MCF 10A (cell line): ENCODE data around the gene MAGI1. TPM values are rescaled to one million over a fixed set of nuclear protein-coding genes. Genes with fewer than 3 reads are reported as not detected.

Experiments
- BruUV-seq: library from RNA; stranded (reverse); fragments of 400-500 nt; replicated peaks from 2 replicates; lab custom pipeline; 2021; lab: Mats Ljungman, UMichigan
- CTCF ChIA-PET: fragments of 300-600 bp; sonication (Branson Sonifier 250); formaldehyde crosslinking; extraction: SDS; loops from one replicate; lab custom pipeline; 2021; ENCODE audit warnings: antibody characterized with exemption, inconsistent platforms; lab: Yijun Ruan, JAX
- POLR2A ChIA-PET: fragments of 300-600, 350-650 bp; sonication (Branson Sonifier 250); formaldehyde crosslinking; extraction: SDS; loops from one replicate; lab custom pipeline; 2020; ENCODE audit warnings: antibody characterized with exemption, inconsistent platforms; lab: Yijun Ruan, JAX
- DNase-seq: peaks from one replicate; pipeline ENCODE4 v3.0.0-alpha.2; 2018; ENCODE audit not compliant: unreplicated experiment
- H3K27ac Mint-ChIP-seq: one replicate; pipeline ENCODE4 v1.8.0; 2022; ENCODE audit warnings: mild to moderate bottlenecking, low read depth, mixed read lengths; ENCODE audit not compliant: unreplicated experiment
- H3K27me3 Mint-ChIP-seq: one replicate; pipeline ENCODE4 v1.8.0; 2022; ENCODE audit warnings: mixed read lengths; ENCODE audit not compliant: insufficient read depth, unreplicated experiment
- H3K36me3 Mint-ChIP-seq: one replicate; pipeline ENCODE4 v1.8.0; 2022; ENCODE audit warnings: mild to moderate bottlenecking, moderate library complexity, mixed read lengths; ENCODE audit not compliant: insufficient read depth, unreplicated experiment
- H3K4me1 Mint-ChIP-seq: one replicate; pipeline ENCODE4 v1.8.0; 2022; ENCODE audit warnings: mixed read lengths; ENCODE audit not compliant: insufficient read depth, unreplicated experiment
- H3K4me3 Mint-ChIP-seq: one replicate; pipeline ENCODE4 v1.8.0; 2022; ENCODE audit warnings: mild to moderate bottlenecking, moderate library complexity, mixed read lengths; ENCODE audit not compliant: unreplicated experiment
- H3K9me3 Mint-ChIP-seq: one replicate; pipeline ENCODE4 v1.8.0; 2022; ENCODE audit warnings: mixed read lengths; ENCODE audit not compliant: unreplicated experiment
- intact Hi-C: fragments of 100-400 bp; cut with micrococcal nuclease; formaldehyde crosslinking; loops from 2 replicates; pipeline ENCODE4 v1.14.1; 2022
- total RNA-seq: library from RNA; stranded (reverse); gene quantifications from 2 replicates; pipeline ENCODE4 v1.2.3, GENCODE V29; 2022
- TF ChIP-seq, protein P1 (sequence below): fragments of 200-600 bp; IDR thresholded peaks from one replicate; pipeline ENCODE4 v1.8.0; 2022; ENCODE audit warnings: antibody characterized with exemption, mild to moderate bottlenecking; ENCODE audit not compliant: unreplicated experiment

The MAGI1 gene
- total RNA-seq, 1 experiment from 2014 or later: 6.2 TPM

- Mint-ChIP-seq H3K4me3 (no peak overlapping the region), H3K36me3 (no peaks in the 10 kb centered on the region), H3K27ac (no peak overlapping the region), H3K4me1 (peaks cover 15% of the 10 kb centered on the region), H3K9me3 (no peaks in the 10 kb centered on the region), H3K27me3 (no peaks in the 10 kb centered on the region)
- CTCF ChIA-PET: interaction anchor here (0.6 to 2.3 kb wide), 4 partner anchors 13 to 585 kb away, joined by 3 to 8 read pairs (median 3); no protein-coding TSS in a partner anchor
- BruUV-seq: no TSS peak
- no peak for DNase-seq
- POLR2A ChIA-PET: interaction anchor here (0.9 to 3.0 kb wide), 5 partner anchors 8 to 92 kb away, joined by 3 to 10 read pairs (median 3); partner anchors contain the start of gene MAGI1
- TF ChIP-seq, protein P1, sequence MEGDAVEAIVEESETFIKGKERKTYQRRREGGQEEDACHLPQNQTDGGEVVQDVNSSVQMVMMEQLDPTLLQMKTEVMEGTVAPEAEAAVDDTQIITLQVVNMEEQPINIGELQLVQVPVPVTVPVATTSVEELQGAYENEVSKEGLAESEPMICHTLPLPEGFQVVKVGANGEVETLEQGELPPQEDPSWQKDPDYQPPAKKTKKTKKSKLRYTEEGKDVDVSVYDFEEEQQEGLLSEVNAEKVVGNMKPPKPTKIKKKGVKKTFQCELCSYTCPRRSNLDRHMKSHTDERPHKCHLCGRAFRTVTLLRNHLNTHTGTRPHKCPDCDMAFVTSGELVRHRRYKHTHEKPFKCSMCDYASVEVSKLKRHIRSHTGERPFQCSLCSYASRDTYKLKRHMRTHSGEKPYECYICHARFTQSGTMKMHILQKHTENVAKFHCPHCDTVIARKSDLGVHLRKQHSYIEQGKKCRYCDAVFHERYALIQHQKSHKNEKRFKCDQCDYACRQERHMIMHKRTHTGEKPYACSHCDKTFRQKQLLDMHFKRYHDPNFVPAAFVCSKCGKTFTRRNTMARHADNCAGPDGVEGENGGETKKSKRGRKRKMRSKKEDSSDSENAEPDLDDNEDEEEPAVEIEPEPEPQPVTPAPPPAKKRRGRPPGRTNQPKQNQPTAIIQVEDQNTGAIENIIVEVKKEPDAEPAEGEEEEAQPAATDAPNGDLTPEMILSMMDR: no peak
- intact Hi-C loops: no loop called here
Observed at GRCh38 chr3:66023738-66024385, 14.9 kb downstream of the MAGI1 start.

DNA sequence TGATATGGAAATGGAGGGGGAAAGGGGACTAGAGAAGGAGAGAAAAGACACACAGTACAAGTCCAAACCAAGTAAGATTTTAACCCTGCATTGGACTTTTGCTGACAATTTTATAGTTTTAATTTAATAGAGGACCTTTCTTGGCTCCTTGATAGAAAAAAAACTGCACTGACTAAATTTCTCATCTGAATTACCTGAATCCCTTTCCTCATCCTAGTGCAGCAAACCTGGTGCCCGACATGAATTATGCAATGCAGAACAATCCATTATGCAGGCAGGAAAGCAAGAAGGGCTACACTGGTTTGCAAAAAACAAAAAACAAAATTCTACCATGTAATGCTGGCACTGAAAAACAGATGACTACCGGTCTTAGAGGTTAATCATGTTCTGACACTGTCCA lies 15.5 kb downstream of the MAGI1 start:
- Mint-ChIP-seq H3K4me3 (no peak overlapping the region), H3K9me3 (no peaks in the 10 kb centered on the region), H3K4me1 (peaks cover 9% of the 10 kb centered on the region), H3K27ac (no peak overlapping the region), H3K27me3 (no peaks in the 10 kb centered on the region), H3K36me3 (no peaks in the 10 kb centered on the region)
- TF ChIP-seq, protein P1: no peak
- BruUV-seq: no TSS peak
- intact Hi-C loops: no loop called here
- ChIA-PET CTCF (interaction anchor here (2.3 kb wide), 1 partner anchor 14 kb away, joined by 8 read pairs; no protein-coding TSS in a partner anchor), POLR2A (interaction anchor here (0.9 to 3.0 kb wide), 4 partner anchors 8 to 93 kb away, joined by 3 to 10 read pairs (median 3); no protein-coding TSS in a partner anchor)
- no peak for DNase-seq

- H3K4me3 Mint-ChIP-seq: peak overlapping the region; percentile 66
Observed at GRCh38 chr3:66021731-66022131, 17.0 kb downstream of the MAGI1 start.

GRCh38 chr3:66019896-66020295 lies 18.8 kb downstream of the MAGI1 start:
- Mint-ChIP-seq H3K27me3 (no peaks in the 10 kb centered on the region), H3K36me3 (no peaks in the 10 kb centered on the region), H3K27ac (no peak overlapping the region), H3K9me3 (no peaks in the 10 kb centered on the region), H3K4me1 (peaks cover 9% of the 10 kb centered on the region), H3K4me3 (no peak overlapping the region)
- TF ChIP-seq, protein P1: no peak
- ChIA-PET CTCF (interaction anchor here (0.6 to 1.1 kb wide), 3 partner anchors 8 to 22 kb away, joined by 3 to 4 read pairs (median 3); no protein-coding TSS in a partner anchor), POLR2A (interaction anchor here (0.6 to 1.4 kb wide), 3 partner anchors 8 to 18 kb away, joined by 3 to 7 read pairs (median 6); no protein-coding TSS in a partner anchor)
- DNase-seq: no peak
- intact Hi-C loops: no loop called here
- no TSS peak for BruUV-seq

More at GRCh38 chr3:66021731-66022131, 17.0 kb downstream of the MAGI1 start:
- peaks cover 9% of the 10 kb centered on the region for H3K4me1 Mint-ChIP-seq
- intact Hi-C loops: no loop called here
- no peaks in the 10 kb centered on the region for H3K27me3 Mint-ChIP-seq
- DNase-seq: peak; percentile 60
- no TSS peak for BruUV-seq
- H3K27ac Mint-ChIP-seq: peak overlapping the region; percentile 21
- CTCF ChIA-PET: interaction anchor here (1.6 to 2.3 kb wide), 2 partner anchors 11 to 15 kb away, joined by 3 to 8 read pairs; no protein-coding TSS in a partner anchor
- H3K36me3 Mint-ChIP-seq: no peaks in the 10 kb centered on the region
- no peaks in the 10 kb centered on the region for H3K9me3 Mint-ChIP-seq
- TF ChIP-seq, protein P1: no peak
- POLR2A ChIA-PET: interaction anchor here (0.7 to 3.0 kb wide), 6 partner anchors 9 to 188 kb away, joined by 3 to 10 read pairs (median 4); no protein-coding TSS in a partner anchor
